Measurements from ENCODE around the gene PPP1R12C.
"Not testable (repeated sequence)": the region's sequence is repeated elsewhere in the genome, so short reads cannot be mapped to it uniquely, and the experiment has no call there.

Gene PPP1R12C

DNA sequence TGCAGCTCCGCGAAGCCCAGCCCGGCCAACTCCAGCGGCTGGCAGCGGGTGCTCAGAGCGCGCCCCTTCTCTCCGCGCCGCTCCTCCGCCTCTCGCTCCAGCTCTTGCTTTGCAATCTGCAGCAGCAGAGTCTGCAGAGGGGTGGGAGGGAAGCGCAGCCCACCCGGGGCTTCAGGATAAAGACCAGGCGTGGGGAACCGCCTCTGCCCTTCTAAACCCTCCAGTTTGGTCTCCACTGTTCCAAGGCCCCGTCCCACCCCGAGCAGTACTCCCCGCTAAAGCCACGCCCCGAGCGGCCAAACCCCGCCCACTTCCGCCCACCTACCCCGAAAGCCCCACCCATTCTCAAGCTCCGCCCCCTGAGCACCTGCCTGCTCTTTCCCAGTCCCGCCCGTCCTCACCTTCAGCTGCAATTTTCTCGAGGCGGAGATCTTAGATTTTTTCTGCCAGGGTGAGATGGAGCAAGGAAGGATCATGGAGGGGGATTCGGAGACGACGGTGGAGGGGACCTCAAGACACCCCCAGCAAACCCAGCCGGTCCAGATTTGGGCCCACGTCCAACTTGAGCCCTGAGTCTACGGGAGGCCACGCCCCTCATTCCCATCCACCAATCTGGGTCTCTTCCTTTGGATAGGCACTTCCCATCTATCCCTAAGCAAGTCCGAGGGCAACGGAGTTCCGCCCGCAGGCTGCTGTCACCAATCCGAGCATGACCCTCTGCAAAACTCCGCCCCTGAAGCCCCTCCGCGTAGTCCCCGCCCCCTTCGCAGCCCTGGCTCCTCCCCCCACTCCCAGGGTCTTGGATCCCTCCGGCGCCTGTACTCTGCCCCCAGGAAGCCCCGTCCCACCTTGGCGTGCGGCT is 39.0 kb upstream of the PPP1R12C start:
- Histone ChIP-seq H3K27me3 (ENCODE audit: insufficient read depth, low read length) (peaks cover 22% of the 10 kb centered on the region), H3K9me3 (ENCODE audit: insufficient read depth, low read depth, low read length) (no peaks in the 10 kb centered on the region), H3K4me3 (ENCODE audit: low read length) (peak overlapping the region; percentile 79), H3K27ac (ENCODE audit: low read length) (no peak overlapping the region), H3K36me3 (ENCODE audit: insufficient read depth, low read depth, low read length) (peaks cover 5% of the 10 kb centered on the region; the same call in 1 of the 2 replicates), H3K9ac (ENCODE audit: low read depth, low read length) (peak overlapping the region; percentile 74; the same call in 1 of the 2 replicates), H3K4me1 (ENCODE audit: insufficient read depth, low read length) (peaks cover 4% of the 10 kb centered on the region; the same call in 1 of the 2 replicates)

DNA sequence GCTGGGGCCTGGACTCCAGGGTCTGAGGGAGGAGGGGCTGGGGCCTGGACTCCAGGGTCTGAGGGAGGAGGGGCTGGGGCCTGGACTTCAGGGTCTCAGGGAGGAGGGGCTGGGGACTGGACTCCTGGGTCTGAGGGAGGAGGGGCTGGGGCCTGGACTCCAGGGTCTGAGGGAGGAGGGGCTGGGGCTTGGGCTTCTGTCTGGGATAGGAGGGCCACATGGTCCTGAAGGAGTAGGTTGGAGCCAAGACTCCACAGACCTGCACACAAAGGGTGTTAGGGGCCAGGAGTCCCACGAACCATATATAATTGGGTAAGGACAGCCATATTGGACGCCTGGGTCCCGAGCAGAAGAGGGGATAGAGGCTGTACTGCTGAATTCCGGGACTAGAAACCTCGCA is 38.3 kb upstream of the PPP1R12C start:
- H3K4me1 ChIP-seq (ENCODE audit: insufficient read depth, low read length); H3K27ac ChIP-seq (ENCODE audit: low read length); H3K9me3 ChIP-seq (ENCODE audit: insufficient read depth, low read depth, low read length); H3K36me3 ChIP-seq (ENCODE audit: insufficient read depth, low read depth, low read length): not testable (repeated sequence)
- peaks cover 16% of the 10 kb centered on the region for H3K27me3 ChIP-seq (ENCODE audit: insufficient read depth, low read length)
- H3K4me3 ChIP-seq (ENCODE audit: low read length) = peak overlapping the region; percentile 79
- H3K9ac ChIP-seq (ENCODE audit: low read depth, low read length) = peak overlapping the region; percentile 74; the same call in 1 of the 2 replicates

DNA sequence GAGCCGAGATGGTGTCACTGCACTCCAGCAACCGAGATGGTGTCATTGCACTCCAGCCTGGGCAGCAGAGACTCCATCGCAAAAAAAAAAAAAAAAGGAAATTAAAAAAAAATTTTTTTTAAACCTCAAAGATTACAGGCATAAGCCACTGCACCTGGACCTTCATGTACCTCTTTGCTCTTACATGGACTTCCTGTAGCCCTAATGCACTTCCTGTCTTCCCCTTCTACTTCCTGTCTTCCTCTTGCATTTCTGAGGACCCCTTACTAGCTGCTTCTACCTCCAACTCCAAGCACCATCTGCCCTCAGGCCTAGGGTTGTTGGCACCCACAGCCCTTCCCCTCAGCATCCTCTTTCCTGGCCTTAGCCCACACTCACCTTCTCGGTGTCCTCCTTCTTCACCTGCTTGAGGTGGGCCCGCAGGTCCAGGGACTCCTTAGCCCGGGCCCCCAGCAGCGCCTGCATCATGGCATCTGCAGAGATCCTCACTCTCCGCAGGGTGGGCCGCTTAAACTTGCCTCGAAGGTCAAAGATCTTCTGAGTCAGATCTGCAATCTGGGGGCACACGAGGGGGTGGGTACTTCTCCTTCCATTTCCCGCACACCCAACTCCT is 36.3 kb upstream of the PPP1R12C start:
- Histone ChIP-seq H3K4me1 (ENCODE audit: insufficient read depth, low read length) (peaks cover 9% of the 10 kb centered on the region), H3K27me3 (ENCODE audit: insufficient read depth, low read length) (peaks cover 16% of the 10 kb centered on the region), H3K4me3 (ENCODE audit: low read length) (no peak overlapping the region), H3K9ac (ENCODE audit: low read depth, low read length) (no peak overlapping the region), H3K36me3 (ENCODE audit: insufficient read depth, low read depth, low read length) (peaks cover 5% of the 10 kb centered on the region; the same call in 1 of the 2 replicates), H3K9me3 (ENCODE audit: insufficient read depth, low read depth, low read length) (no peaks in the 10 kb centered on the region), H3K27ac (ENCODE audit: low read length) (no peak overlapping the region)

DNA sequence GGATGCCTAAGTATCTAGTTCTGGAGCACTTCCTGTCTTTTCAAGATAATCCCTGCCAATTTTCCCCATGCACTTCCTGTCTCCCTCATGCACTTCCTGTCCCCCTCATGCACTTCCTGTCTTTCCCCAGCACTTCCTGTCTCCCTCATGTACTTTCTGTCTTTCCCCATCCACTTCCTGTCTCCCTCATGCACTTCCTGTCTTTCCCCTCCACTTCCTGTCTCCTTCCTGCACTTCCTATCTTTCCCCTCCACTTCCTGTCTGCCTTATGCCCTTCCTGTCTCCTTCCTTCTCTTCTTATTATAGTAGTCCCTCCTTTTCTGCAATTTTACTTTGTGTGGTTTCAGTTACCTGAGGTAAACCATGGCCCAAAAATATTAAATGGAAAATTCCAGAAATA is 34.6 kb upstream of the PPP1R12C start:
- peaks cover 13% of the 10 kb centered on the region for H3K27me3 ChIP-seq (ENCODE audit: insufficient read depth, low read length)
- no peaks in the 10 kb centered on the region for H3K9me3 ChIP-seq (ENCODE audit: insufficient read depth, low read depth, low read length)
- H3K9ac ChIP-seq (ENCODE audit: low read depth, low read length) = no peak overlapping the region
- no peak overlapping the region for H3K27ac ChIP-seq (ENCODE audit: low read length)
- H3K4me3 ChIP-seq (ENCODE audit: low read length) = no peak overlapping the region
- peaks cover 12% of the 10 kb centered on the region for H3K4me1 ChIP-seq (ENCODE audit: insufficient read depth, low read length)
- H3K36me3 ChIP-seq (ENCODE audit: insufficient read depth, low read depth, low read length) = peaks cover 5% of the 10 kb centered on the region; the same call in 1 of the 2 replicates

DNA sequence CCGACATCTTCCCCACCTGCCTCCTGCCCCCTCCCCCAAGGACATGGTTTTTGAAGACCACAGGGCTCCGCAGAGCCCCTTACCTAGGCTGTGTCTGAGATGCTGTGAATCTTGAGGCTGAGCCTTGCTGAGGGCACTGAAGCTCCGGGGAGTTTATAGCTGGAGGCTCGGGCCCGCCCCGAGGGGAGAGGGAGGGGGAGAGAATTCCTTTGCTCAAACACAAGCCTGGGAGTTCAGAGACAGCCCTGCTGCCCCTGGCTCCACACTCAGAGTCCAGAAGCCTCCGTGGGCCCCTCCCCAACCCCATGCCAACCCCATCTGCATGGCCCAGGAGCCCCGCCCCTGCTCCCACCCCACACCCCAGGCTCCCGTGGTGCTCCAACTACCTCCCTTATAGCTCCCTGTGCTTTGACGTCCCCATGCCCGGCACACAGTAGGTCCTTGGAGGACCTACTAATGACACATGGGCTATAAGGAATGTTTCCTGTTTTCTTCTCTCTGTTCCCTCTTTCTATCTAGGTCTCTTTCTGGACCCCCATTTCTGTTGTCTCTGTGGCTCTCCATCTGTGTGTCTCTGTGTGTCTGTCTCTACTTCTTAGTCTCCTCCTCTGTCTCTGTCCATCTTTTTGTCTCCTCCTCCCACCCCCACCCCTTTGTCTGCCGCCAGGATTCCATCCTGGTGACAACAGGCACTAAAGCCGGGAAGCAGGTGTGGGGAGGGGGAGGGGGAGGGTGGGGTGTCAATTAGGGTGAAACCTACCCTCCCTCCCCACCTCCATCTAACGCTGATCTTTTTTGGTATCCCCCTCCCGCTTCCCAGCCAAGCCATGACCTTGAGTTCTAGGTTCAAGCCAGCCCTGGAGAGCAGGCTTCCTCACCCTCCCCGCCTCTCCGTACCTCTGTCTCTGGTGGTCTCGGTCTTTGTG is 31.9 kb upstream of the PPP1R12C start, which contains the start of gene TNNT1:
TNNT1 (minus strand) TSS at position 129 of the 926 bp plus-strand sequence. CDS start 2,049 bp downstream, outside the sequence.
- Histone ChIP-seq H3K9me3 (ENCODE audit: insufficient read depth, low read depth, low read length) (no peaks in the 10 kb centered on the region), H3K27ac (ENCODE audit: low read length) (no peak within 1 kb of the TSS), H3K9ac (ENCODE audit: low read depth, low read length) (peak within 1 kb of the TSS; percentile 46; the same call in 1 of the 2 replicates), H3K27me3 (ENCODE audit: insufficient read depth, low read length) (peaks cover 10% of the 10 kb centered on the region; the same call in 1 of the 2 replicates), H3K4me1 (ENCODE audit: insufficient read depth, low read length) (peaks cover 12% of the 10 kb centered on the region), H3K36me3 (ENCODE audit: insufficient read depth, low read depth, low read length) (peaks cover 5% of the 10 kb centered on the region; the same call in 1 of the 2 replicates), H3K4me3 (ENCODE audit: low read length) (peak within 1 kb of the TSS; percentile 51; the same call in 1 of the 2 replicates)

DNA sequence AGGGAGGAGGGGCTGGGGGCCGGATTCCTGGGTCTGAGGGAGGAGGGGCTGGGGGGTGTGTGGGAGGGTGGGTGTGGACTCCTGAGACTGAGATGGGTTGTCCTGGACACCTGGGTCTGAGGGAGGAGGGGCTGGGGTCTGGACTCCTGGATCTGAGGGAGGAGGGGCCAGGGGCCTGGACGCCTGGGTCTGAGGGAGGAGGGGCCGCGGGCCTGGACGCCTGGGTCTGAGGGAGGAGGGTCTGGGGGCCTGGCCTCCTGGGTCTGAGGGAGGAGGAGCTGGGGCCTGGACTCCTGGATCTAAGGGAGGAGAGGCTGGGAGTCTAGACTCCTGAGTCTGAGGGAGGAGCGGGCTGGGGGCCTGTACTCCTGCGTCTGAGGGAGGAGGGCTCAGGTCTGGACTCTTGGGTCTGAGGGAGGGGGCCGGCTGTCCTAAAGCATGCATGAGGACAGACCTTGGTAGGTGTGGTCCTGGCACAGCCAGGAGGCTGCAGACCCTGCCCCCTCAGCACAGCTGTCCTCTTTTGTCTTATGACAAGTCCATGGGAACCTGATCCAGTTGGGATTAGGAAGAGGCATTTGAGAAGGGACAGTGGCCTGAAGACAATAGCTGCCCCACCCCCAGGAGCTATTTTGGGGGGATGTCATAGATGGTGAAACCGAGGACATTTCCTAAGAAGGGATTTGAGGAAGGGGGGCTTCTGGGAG is 30.3 kb upstream of the PPP1R12C start:
- Histone ChIP-seq H3K27ac (ENCODE audit: low read length) (no peak overlapping the region), H3K9ac (ENCODE audit: low read depth, low read length) (no peak overlapping the region), H3K4me1 (ENCODE audit: insufficient read depth, low read length) (peaks cover 12% of the 10 kb centered on the region), H3K4me3 (ENCODE audit: low read length) (no peak overlapping the region), H3K9me3 (ENCODE audit: insufficient read depth, low read depth, low read length) (no peaks in the 10 kb centered on the region), H3K36me3 (ENCODE audit: insufficient read depth, low read depth, low read length) (peaks cover 5% of the 10 kb centered on the region; the same call in 1 of the 2 replicates), H3K27me3 (ENCODE audit: insufficient read depth, low read length) (peaks cover 10% of the 10 kb centered on the region; the same call in 1 of the 2 replicates)

DNA sequence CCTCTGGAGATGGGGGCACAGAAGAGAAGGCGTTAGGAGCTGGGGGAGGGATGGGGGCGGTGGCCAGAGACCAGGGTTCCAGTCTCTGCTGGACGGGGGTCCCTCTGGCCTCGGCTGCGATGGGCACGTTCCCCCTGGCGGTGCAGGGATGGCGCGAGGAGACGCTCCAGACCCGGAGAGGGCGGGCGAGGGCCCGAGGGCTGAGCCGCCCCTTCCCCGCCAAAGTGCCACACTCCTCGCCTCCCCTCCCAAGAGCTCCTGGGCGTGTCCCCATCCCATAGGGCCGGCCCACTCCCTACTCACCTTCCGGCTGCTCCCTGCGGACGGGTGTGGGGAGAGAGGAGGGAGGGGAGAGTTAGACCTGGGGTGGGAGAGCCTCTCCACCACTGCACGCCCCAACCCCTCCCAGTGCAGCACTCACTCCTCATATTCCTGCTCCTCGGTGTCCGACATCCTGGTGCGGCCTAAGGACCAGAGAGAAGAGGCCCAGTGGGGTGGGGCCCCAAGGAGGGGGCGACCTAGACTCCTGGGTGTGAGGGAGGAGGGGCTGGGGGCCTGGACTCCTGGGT is 29.4 kb upstream of the PPP1R12C start:
- H3K4me3 ChIP-seq (ENCODE audit: low read length) = peak overlapping the region; percentile 68; the same call in 1 of the 2 replicates
- peak overlapping the region; percentile 93 for H3K27ac ChIP-seq (ENCODE audit: low read length)
- H3K27me3 ChIP-seq (ENCODE audit: insufficient read depth, low read length) = peaks cover 10% of the 10 kb centered on the region; the same call in 1 of the 2 replicates
- H3K4me1 ChIP-seq (ENCODE audit: insufficient read depth, low read length) = peaks cover 12% of the 10 kb centered on the region
- H3K36me3 ChIP-seq (ENCODE audit: insufficient read depth, low read depth, low read length) = peaks cover under 1% of the 10 kb centered on the region; the same call in 1 of the 2 replicates
- no peaks in the 10 kb centered on the region for H3K9me3 ChIP-seq (ENCODE audit: insufficient read depth, low read depth, low read length)
- peak overlapping the region; percentile 72; the same call in 1 of the 2 replicates for H3K9ac ChIP-seq (ENCODE audit: low read depth, low read length)

DNA sequence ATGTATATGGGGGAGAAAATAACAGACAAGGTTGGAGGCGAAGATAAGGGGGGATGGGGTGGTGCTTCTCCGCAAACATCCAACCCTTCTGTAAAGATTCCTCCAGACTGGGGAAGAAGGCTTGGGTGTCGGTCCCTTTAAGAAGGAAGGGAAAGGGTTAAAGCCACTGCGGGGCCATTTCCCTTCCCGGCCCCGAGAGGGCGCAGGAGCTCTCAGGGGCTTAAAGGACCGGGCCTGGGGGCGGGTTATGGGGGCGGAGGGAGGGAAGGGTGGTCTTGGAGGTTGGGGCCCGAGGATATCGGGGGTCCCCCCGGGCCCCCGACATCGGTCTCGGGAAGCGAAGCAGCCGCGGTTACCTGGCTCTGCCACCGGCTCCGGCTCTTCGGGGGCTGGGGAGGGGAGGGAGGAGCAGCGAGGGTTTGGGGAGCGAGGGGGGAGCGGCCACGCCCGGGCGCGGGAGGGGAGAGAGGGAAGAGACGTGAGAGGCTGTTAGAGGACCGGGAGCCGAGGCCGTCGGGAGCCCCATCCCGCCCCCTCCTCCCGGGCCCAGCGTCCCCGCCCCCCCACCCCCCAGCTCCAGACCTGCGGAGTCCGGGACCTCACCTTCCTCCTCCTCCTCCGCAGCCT is 28.8 kb upstream of the PPP1R12C start:
- peak overlapping the region; percentile 68 for H3K4me3 ChIP-seq (ENCODE audit: low read length)
- H3K9me3 ChIP-seq (ENCODE audit: insufficient read depth, low read depth, low read length) = no peaks in the 10 kb centered on the region
- peaks cover 10% of the 10 kb centered on the region; the same call in 1 of the 2 replicates for H3K27me3 ChIP-seq (ENCODE audit: insufficient read depth, low read length)
- no peaks in the 10 kb centered on the region for H3K36me3 ChIP-seq (ENCODE audit: insufficient read depth, low read depth, low read length)
- no peak overlapping the region for H3K9ac ChIP-seq (ENCODE audit: low read depth, low read length)
- peaks cover 12% of the 10 kb centered on the region for H3K4me1 ChIP-seq (ENCODE audit: insufficient read depth, low read length)
- H3K27ac ChIP-seq (ENCODE audit: low read length) = no peak overlapping the region

DNA sequence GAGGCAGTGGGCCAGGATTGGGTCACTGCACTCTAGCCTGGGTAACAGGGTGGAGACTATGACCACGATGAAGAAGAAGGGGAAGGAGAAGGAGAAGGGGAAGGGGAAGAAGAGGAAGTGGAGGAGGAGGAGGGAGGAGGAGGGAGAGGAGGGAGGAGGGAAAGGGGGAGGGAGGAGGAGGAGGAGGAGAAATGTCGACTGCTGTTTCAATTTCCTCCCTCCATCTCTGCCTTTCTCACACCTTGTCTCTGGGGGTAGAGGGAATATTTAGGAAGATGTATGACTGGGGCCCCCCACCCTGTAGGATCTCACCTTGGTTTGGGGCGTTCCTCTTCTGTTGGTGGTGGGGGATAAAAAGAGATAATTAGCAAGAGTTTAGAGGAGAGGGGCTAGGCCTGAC is 27.8 kb upstream of the PPP1R12C start:
- Histone ChIP-seq H3K36me3 (ENCODE audit: insufficient read depth, low read depth, low read length) (no peaks in the 10 kb centered on the region), H3K27me3 (ENCODE audit: insufficient read depth, low read length) (peaks cover 10% of the 10 kb centered on the region; the same call in 1 of the 2 replicates), H3K9me3 (ENCODE audit: insufficient read depth, low read depth, low read length) (no peaks in the 10 kb centered on the region), H3K4me1 (ENCODE audit: insufficient read depth, low read length) (peaks cover 15% of the 10 kb centered on the region), H3K27ac (ENCODE audit: low read length) (no peak overlapping the region), H3K4me3 (ENCODE audit: low read length) (no peak overlapping the region; the same call in 1 of the 2 replicates), H3K9ac (ENCODE audit: low read depth, low read length) (no peak overlapping the region)

DNA sequence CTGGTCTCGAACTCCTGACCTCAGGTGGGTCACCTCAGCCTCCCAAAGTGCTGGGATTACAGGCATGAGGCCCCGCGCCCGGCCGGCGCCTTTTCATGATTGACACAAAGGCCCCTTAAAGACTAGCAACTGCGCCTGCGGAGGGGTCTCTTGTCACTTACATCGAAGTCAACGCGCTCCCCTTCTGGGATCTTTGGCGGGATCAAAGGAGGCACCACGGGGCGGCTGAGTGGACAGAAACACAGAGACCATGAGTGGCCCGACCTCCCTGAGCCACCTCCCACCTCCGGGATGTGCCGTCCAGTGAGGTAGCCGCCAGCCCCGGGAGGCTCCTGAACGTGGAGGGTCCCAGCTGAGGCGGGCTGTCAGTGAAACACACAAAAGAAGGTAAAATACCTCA is 24.3 kb upstream of the PPP1R12C start:
- H3K9me3 ChIP-seq (ENCODE audit: insufficient read depth, low read depth, low read length) = no peaks in the 10 kb centered on the region
- H3K27me3 ChIP-seq (ENCODE audit: insufficient read depth, low read length) = no peaks in the 10 kb centered on the region
- H3K9ac ChIP-seq (ENCODE audit: low read depth, low read length) = no peak overlapping the region
- no peak overlapping the region for H3K27ac ChIP-seq (ENCODE audit: low read length)
- H3K36me3 ChIP-seq (ENCODE audit: insufficient read depth, low read depth, low read length) = 0 out of 2 replicates have a peak, but pooled peaks cover under 1% of the 10 kb centered on the region
- H3K4me1 ChIP-seq (ENCODE audit: insufficient read depth, low read length) = peaks cover 3% of the 10 kb centered on the region; the same call in 1 of the 2 replicates
- H3K4me3 ChIP-seq (ENCODE audit: low read length) = peak overlapping the region; percentile 58; the same call in 1 of the 2 replicates
